GM08714 (cell line): ENCODE measurements around the gene TDRD6.

Source experiments
- H3K4me3 ChIP-seq: fragments of 200-500 bp; sonication (Bioruptor generic); 2 replicates; pipeline ENCODE4 v1.5.1; 2014; ENCODE audit warnings: mild to moderate bottlenecking, low read length, inconsistent platforms
- ZNF274 ChIP-seq: IDR thresholded peaks from 2 replicates; pipeline ENCODE4 v1.6.1; 2012; ENCODE audit warnings: mild to moderate bottlenecking, low read depth, low read length

The TDRD6 gene

GRCh38 chr6:46699970-46700369 lies 12.3 kb downstream of the TDRD6 start:
- no peak overlapping the region for H3K4me3 ChIP-seq
- TF ChIP-seq ZNF274: no peak

- no peak overlapping the region for H3K4me3 ChIP-seq
Observed at GRCh38 chr6:46704562-46704961, 16.9 kb downstream of the TDRD6 start.

GRCh38 chr6:46706464-46706863 lies 18.8 kb downstream of the TDRD6 start:
- H3K4me3 ChIP-seq: no peak overlapping the region
- TF ChIP-seq ZNF274: no peak

More at GRCh38 chr6:46704562-46704961, 16.9 kb downstream of the TDRD6 start:
- no peak for TF ChIP-seq ZNF274

GRCh38 chr6:46711491-46711890 lies 23.8 kb downstream of the TDRD6 start:
- H3K4me3 ChIP-seq: no peak overlapping the region
- TF ChIP-seq ZNF274: no peak

DNA sequence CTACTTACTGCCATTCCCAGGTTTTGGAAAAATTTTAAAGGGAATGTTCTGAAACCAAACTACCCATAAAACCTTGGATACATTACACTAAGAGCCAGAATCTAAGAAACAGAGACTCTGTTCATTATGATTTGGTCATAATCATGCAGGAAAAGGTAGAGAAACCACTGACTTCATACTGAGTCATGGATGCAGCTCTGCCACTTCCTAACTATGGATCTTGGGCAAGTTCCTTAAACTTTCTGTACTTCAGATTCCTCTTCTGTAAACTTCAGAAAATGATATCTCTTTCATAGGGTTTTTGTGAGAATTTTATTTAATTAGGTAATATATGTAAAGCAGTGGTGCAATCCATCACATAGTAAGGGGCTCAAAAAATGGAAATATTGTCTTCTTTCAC lies 27.5 kb downstream of the TDRD6 start:
- H3K4me3 ChIP-seq: no peak overlapping the region
- no peak for TF ChIP-seq ZNF274

GRCh38 chr6:46719099-46719498 lies 31.4 kb downstream of the TDRD6 start:
- H3K4me3 ChIP-seq: no peak overlapping the region
- TF ChIP-seq ZNF274: no peak

- no peak overlapping the region for H3K4me3 ChIP-seq
- TF ChIP-seq ZNF274: no peak
Observed at GRCh38 chr6:46720401-46720800, 32.7 kb downstream of the TDRD6 start.

- H3K4me3 ChIP-seq: no peak overlapping the region
- no peak for TF ChIP-seq ZNF274
Observed at GRCh38 chr6:46729787-46730326, 42.2 kb downstream of the TDRD6 start.

- TF ChIP-seq ZNF274: no peak
- no peak overlapping the region for H3K4me3 ChIP-seq
Observed at GRCh38 chr6:46730921-46731461, 43.3 kb downstream of the TDRD6 start.

- no peak for TF ChIP-seq ZNF274
- H3K4me3 ChIP-seq: no peak overlapping the region
Observed at GRCh38 chr6:46733341-46733801, 45.7 kb downstream of the TDRD6 start.

DNA sequence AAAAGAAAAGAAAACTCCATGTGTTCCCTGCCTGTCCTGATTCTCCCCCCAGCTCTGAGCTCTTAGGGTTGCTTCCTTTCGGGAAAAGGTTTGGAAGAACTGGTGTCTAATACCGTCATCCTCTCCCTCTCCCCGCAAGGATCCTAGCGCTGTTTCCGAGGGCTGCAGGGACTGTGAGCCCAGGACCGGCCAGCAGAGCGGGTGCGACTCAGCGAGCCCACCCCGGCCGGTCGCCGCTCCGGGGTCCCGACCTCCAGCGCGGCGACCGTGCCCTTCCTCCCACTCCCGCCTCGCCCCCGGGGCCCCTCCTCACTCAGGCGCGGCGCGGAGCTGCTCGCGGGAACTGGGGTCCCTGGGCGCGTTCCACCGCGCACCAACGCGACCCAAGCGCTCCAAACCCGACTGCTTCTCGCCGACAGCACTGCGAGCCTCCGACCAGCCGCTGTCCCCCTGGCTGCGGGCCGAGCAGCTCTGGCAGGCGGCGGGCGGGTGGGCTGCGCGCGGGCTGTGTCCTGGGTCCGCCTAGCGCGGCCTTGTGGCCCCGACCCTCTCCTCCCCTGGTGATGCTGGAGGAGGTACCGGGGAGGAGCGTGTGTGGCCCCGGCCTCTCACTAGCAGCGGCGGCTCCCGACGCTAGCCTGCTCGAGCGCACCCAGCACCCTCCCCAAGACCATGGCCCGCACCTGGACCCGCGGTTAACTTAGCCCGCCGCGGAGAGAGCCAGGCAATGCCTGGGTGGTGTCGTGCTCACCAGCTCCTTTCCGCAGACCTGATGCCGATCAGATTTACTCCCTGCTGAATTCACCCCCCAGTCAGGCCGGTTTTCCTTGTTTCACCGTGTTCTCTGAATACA lies 47.4 kb downstream of the TDRD6 start, which contains the start of gene PLA2G7:
PLA2G7 (minus strand) TSS at position 509 of the 853 bp plus-strand sequence. CDS start 12,484 bp downstream, outside the sequence.
- no peak within 1 kb of the TSS for H3K4me3 ChIP-seq
- TF ChIP-seq ZNF274: no peak

DNA sequence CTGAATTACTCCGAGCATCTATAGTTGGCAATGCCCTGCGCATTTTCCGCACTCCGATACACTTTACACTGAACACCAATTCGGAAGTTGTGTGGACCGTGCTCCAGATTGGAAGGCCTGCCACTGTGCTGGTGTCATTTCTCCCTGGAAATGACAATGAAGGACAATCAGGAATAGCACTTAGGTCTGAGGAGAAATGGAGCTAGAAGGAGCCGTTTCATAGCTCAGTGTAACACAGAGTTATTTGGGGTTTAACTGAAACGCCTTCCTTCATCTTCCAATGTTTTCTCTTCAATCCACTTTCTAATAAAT lies 48.0 kb downstream of the TDRD6 start:
- H3K4me3 ChIP-seq: no peak overlapping the region
- no peak for TF ChIP-seq ZNF274

- TF ChIP-seq ZNF274: no peak
- no peak overlapping the region for H3K4me3 ChIP-seq
Observed at GRCh38 chr6:46736906-46737305, 49.2 kb downstream of the TDRD6 start.

- H3K4me3 ChIP-seq: no peak overlapping the region
- no peak for TF ChIP-seq ZNF274
Observed at GRCh38 chr6:46741482-46741881, 53.8 kb downstream of the TDRD6 start.

- no peak for TF ChIP-seq ZNF274
- no peak overlapping the region for H3K4me3 ChIP-seq
Observed at GRCh38 chr6:46741910-46742309, 54.2 kb downstream of the TDRD6 start.
